Measurements from ENCODE around the gene SLC35D2.
A peak's percentile ranks its signal among the peaks of the same experiment; 100 is the strongest.
"Not testable (repeated sequence)": the region's sequence is repeated elsewhere in the genome, so short reads cannot be mapped to it uniquely, and the experiment has no call there.

Gene SLC35D2

DNA sequence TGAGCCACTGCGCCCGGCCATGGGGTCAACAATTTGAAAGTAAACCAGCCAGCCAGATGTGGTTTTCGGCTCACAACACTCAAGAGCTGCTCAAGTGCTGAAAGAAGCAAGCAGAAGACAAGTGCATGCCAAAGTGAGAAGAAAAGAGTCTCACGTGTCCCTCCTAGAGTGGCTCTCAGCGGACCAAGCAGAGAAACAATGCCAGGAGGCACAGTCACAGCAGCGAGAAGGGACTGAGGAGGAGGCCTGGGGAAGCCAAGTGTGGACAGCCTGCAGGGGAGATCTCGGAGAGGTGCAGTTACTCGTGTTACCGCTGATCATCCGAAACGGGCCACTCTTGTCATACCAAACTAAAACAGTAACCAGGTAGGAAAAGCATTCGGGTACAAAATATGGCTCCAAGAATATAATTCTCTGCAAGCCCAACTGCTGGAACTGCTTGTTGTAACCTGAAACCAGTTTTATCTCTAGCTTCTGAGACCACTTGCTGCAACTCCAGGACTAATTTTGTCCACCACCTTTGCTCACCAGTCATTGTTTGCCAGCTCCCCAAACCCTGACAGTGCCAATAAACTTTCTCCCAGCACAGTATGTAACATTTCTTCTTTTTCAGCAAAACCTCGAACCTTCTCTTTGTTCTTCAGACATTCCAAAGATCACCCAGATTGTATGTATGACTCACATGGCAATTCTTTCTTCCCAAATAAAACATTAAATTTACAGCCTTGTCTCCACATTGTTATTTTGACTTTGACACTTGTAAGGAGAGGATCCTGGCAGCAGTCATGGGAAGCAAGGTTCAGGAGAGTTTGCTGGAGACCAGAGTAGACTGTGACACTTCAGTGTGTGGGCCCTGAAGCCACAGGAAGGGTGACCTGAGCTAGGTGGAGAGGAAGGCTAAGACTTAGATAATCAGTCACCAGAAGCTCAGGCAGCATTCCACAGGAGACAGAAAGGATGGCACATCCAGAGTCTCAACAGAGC is 6.3 kb downstream of the SLC35D2 start:
- peak; percentile 8 for DNase-seq
- H3K27ac ChIP-seq: no peak overlapping the region

DNA sequence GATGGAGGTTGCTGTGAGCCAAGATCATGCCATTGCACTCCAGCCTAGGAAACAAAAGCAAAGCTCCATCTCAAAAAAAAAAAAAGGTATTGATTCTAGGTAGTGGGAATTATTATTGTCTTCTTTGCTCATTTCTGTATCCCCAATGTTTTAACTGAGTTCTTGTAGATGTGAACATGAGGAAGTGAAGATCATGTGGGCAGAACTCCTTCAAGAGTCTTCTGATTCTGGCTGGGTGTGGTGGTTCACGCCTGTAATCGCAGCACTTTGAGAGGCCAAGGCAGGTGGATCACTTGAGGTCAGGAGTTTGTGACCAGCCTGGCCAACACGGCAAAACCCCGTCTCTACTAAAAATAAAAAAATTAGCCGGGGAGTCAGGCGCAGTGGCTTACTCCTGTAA is 8.0 kb downstream of the SLC35D2 start:
- not testable (repeated sequence) for DNase-seq

More for the DNA sequence above, 6.3 kb downstream of the SLC35D2 start:
- TF ChIP-seq, protein P1, sequence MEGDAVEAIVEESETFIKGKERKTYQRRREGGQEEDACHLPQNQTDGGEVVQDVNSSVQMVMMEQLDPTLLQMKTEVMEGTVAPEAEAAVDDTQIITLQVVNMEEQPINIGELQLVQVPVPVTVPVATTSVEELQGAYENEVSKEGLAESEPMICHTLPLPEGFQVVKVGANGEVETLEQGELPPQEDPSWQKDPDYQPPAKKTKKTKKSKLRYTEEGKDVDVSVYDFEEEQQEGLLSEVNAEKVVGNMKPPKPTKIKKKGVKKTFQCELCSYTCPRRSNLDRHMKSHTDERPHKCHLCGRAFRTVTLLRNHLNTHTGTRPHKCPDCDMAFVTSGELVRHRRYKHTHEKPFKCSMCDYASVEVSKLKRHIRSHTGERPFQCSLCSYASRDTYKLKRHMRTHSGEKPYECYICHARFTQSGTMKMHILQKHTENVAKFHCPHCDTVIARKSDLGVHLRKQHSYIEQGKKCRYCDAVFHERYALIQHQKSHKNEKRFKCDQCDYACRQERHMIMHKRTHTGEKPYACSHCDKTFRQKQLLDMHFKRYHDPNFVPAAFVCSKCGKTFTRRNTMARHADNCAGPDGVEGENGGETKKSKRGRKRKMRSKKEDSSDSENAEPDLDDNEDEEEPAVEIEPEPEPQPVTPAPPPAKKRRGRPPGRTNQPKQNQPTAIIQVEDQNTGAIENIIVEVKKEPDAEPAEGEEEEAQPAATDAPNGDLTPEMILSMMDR (IDR thresholded peaks at IDR 0.05; ENCODE audit: low read depth, low read length, missing control alignments): no peak
- H3K27me3 ChIP-seq (replicated peaks): no peaks in the 10 kb centered on the region
- H3K36me3 ChIP-seq (replicated peaks): no peaks in the 10 kb centered on the region
- H3K4me3 ChIP-seq (ENCODE audit: low read depth, low read length): no peak overlapping the region
- in situ Hi-C loops (cut with HindIII; ENCODE audit: low pct_ligation_motif_present, low sequenced_read_pairs): no loop called here

DNA sequence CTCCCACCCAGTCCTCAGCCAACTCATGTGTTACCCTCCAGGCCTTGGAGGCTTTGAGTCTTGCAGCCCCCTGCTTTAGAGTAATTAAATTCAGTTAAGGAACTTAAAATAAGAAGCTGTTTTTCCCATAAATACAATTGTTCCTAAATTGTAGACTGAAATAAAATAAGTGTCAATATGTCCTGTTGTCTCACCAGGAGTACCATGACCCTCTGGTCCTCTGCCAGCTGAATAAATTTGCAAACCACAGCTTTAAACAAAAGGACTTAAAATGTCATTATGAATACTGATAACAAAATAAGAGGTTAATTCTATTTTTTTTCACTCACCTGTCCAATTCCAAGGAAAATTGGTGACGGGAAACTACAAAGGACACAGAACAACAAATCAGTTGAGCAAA is 15.6 kb downstream of the SLC35D2 start:
- Histone ChIP-seq H3K4me3 (ENCODE audit: low read depth, low read length) (no peak overlapping the region), H3K36me3 (replicated peaks) (peaks cover 3% of the 10 kb centered on the region), H3K27ac (no peak overlapping the region), H3K27me3 (replicated peaks) (no peaks in the 10 kb centered on the region)
- TF ChIP-seq, protein P1 (IDR thresholded peaks at IDR 0.05; ENCODE audit: low read depth, low read length, missing control alignments): no peak
- no peak for DNase-seq
- in situ Hi-C loops (cut with HindIII; ENCODE audit: low pct_ligation_motif_present, low sequenced_read_pairs): no loop called here

More for the DNA sequence above, 8.0 kb downstream of the SLC35D2 start:
- H3K27me3 ChIP-seq (replicated peaks); H3K36me3 ChIP-seq (replicated peaks); in situ Hi-C loops (cut with HindIII; ENCODE audit: low pct_ligation_motif_present, low sequenced_read_pairs); H3K4me3 ChIP-seq (ENCODE audit: low read depth, low read length); H3K27ac ChIP-seq: not testable (repeated sequence)

DNA sequence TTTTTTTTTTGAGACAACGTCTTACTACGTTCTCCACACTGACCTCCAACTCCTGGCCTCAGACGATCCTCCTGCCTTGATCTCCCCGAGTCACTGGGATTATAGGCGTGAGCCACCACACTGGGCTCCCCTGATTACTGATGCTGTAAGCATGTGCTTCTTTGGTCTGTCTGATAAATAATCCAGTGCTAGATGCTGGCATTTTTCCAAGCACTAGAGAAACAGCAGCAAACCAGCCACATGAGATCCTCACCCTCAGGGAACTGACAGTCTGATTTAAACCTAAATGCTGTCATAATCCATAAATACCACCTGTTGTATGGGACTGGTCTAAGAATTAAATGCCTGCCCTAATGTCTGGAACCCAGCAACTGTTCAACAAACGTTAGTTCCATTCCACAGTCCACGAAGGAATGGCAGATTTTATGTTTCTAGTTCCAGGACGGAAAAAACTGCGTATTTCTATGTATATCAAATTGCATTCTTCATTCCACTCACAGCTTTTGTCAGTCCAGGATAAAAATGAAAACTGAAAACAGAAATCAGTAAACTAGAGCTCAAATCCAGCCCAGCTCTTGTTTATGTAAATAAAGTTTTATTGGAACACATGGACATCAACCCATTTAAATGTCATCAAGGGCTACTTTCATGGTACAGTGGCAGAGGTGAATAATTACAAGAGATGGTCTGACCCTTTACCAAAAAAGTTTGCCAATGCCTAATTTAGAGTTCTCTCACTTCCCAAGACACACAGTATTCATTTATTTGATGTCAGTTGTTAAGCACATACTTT is 20.1 kb downstream of the SLC35D2 start:
- in situ Hi-C loops (cut with HindIII; ENCODE audit: low pct_ligation_motif_present, low sequenced_read_pairs): no loop called here
- H3K36me3 ChIP-seq (replicated peaks): peaks cover 5% of the 10 kb centered on the region
- no peak for DNase-seq

DNA sequence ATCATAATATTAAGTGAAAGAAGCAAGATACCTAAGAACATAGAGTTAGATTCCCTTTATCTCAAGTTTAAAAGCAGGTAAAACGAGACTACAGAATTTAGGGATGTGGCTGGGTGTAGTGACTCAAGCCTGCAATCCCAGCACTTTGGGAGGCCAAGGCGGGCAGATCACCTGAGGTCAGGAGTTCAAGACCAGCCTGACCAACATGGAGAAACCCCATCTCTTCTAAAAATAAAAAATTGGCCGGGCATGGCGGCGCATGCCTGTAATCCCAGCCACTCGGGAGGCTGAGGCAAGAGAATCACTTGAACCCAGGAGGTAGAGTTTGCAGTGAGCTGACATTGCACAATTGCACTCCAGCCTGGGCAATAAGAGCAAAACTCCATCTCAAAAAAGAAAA is 21.4 kb downstream of the SLC35D2 start:
- H3K27ac ChIP-seq; H3K27me3 ChIP-seq (replicated peaks); H3K36me3 ChIP-seq (replicated peaks); H3K4me3 ChIP-seq (ENCODE audit: low read depth, low read length); in situ Hi-C loops (cut with HindIII; ENCODE audit: low pct_ligation_motif_present, low sequenced_read_pairs); DNase-seq: not testable (repeated sequence)

More for the DNA sequence above, 20.1 kb downstream of the SLC35D2 start:
- no peaks in the 10 kb centered on the region for H3K27me3 ChIP-seq (replicated peaks)
- no peak overlapping the region for H3K27ac ChIP-seq
- TF ChIP-seq, protein P1 (IDR thresholded peaks at IDR 0.05; ENCODE audit: low read depth, low read length, missing control alignments): no peak
- H3K4me3 ChIP-seq (ENCODE audit: low read depth, low read length): no peak overlapping the region

DNA sequence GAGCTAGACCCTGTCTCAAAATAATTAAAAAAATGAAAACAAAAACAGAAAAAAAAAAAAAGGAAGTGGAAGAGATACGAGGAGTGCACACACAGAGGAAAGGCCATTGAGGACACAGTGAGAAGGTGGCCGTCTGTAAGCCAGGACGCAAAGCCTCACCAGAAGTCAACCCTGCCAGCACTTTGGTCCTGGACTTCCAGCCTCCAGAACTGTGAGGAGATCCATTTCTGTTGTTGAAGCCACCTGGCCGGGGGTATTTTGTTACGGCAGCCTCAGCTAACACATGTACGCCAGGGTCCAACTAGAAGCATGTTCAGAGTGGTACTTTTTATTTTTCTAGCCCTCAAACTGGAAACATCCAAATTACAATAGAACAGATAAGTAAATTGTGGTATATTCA is 21.8 kb downstream of the SLC35D2 start:
- no peak overlapping the region for H3K4me3 ChIP-seq (ENCODE audit: low read depth, low read length)
- peaks cover 5% of the 10 kb centered on the region for H3K36me3 ChIP-seq (replicated peaks)
- DNase-seq: no peak
- TF ChIP-seq, protein P1 (IDR thresholded peaks at IDR 0.05; ENCODE audit: low read depth, low read length, missing control alignments): no peak
- no peaks in the 10 kb centered on the region for H3K27me3 ChIP-seq (replicated peaks)
- in situ Hi-C loops (cut with HindIII; ENCODE audit: low pct_ligation_motif_present, low sequenced_read_pairs): no loop called here
- no peak overlapping the region for H3K27ac ChIP-seq

Measured in brain microvascular endothelial cell (primary cell).